HEK293 (cell line): ENCODE results near the gene NMNAT3.

Source experiments
- CTCF ChIA-PET: fragments of 350-600 bp; formaldehyde crosslinking; extraction: SDS; loops from one replicate; lab custom pipeline; 2021; ENCODE audit warnings: antibody characterized with exemption; lab: Yijun Ruan, JAX
- POLR2A ChIA-PET: fragments of 300-600 bp; formaldehyde crosslinking; extraction: SDS; loops from one replicate; lab custom pipeline; 2020; ENCODE audit warnings: antibody characterized with exemption, inconsistent platforms; lab: Yijun Ruan, JAX
- H3K27ac ChIP-seq: fragments of 200-500 bp; sonication (Bioruptor generic); 2 replicates; pipeline ENCODE4 v1.5.1; 2014; ENCODE audit warnings: low read depth, low read length, control low read depth, inconsistent platforms; ENCODE audit errors: extremely low read depth
- H3K36me3 ChIP-seq, 2 experiments: fragments of 200-500 bp in 1 of 2; sonication (Bioruptor generic) in 1 of 2; 1 replicate in 1 of 2; 2 replicates in 1 of 2; pipeline ENCODE4 v1.5.1; 2014 to 2017; ENCODE audit warnings: inconsistent platforms in 2 of 2, low read length in 2 of 2; ENCODE audit not compliant: control insufficient read depth in 2 of 2, insufficient read depth in 1 of 2
- H3K4me1 ChIP-seq: fragments of 200-500 bp; sonication (Bioruptor generic); 2 replicates; pipeline ENCODE4 v1.5.1; 2014; ENCODE audit warnings: mild to moderate bottlenecking, low read length, inconsistent platforms; ENCODE audit not compliant: control insufficient read depth, insufficient read depth
- H3K4me3 ChIP-seq: 2 replicates; pipeline ENCODE4 v1.5.1; 2011; ENCODE audit warnings: low read depth, mild to moderate bottlenecking, control low read depth, low read length, moderate library complexity
- H3K9me3 ChIP-seq: fragments of 200-500 bp; sonication (Bioruptor generic); 2 replicates; pipeline ENCODE4 v1.5.1; 2014; ENCODE audit warnings: low read depth, low read length, inconsistent platforms; ENCODE audit not compliant: control insufficient read depth, insufficient read depth
- BCL11A ChIP-seq: fragments of 450-650 bp; formaldehyde crosslinking; IDR thresholded peaks from 2 replicates; pipeline ENCODE4 v1.5.1; 2016; ENCODE audit warnings: low read depth, missing biosample characterization, missing genetic modification characterization
- HIC1 ChIP-seq: fragments of 450-650 bp; formaldehyde crosslinking; IDR thresholded peaks from 2 replicates; pipeline ENCODE4 v1.5.1; 2016; ENCODE audit warnings: missing biosample characterization, missing genetic modification characterization
- INSM2 ChIP-seq: fragments of 450-650 bp; formaldehyde crosslinking; IDR thresholded peaks from 2 replicates; pipeline ENCODE4 v1.5.1; 2016; ENCODE audit warnings: missing biosample characterization, missing genetic modification characterization
- KLF17 ChIP-seq: fragments of 450-650 bp; formaldehyde crosslinking; IDR thresholded peaks from 2 replicates; pipeline ENCODE4 v1.5.1; 2016; ENCODE audit warnings: missing biosample characterization, missing genetic modification characterization
- OSR2 ChIP-seq: fragments of 450-650 bp; formaldehyde crosslinking; IDR thresholded peaks from 2 replicates; pipeline ENCODE4 v1.5.1; 2016; ENCODE audit warnings: missing biosample characterization, missing genetic modification characterization
- SP3 ChIP-seq: fragments of 450-650 bp; formaldehyde crosslinking; IDR thresholded peaks from 2 replicates; pipeline ENCODE4 v1.5.1; 2016; ENCODE audit warnings: missing biosample characterization, missing genetic modification characterization
- WT1 ChIP-seq: fragments of 450-650 bp; formaldehyde crosslinking; IDR thresholded peaks from 2 replicates; pipeline ENCODE4 v1.5.1; 2016; ENCODE audit warnings: missing biosample characterization, missing genetic modification characterization
- ZEB2 ChIP-seq: fragments of 450-650 bp; formaldehyde crosslinking; IDR thresholded peaks from 2 replicates; pipeline ENCODE4 v1.5.1; 2016; ENCODE audit warnings: missing biosample characterization, missing genetic modification characterization
- ZIC2 ChIP-seq: fragments of 450-650 bp; formaldehyde crosslinking; IDR thresholded peaks from 2 replicates; pipeline ENCODE4 v1.5.1; 2016; ENCODE audit warnings: missing biosample characterization, missing genetic modification characterization
- ZNF155 ChIP-seq: fragments of 450-650 bp; formaldehyde crosslinking; IDR thresholded peaks from 2 replicates; pipeline ENCODE4 v1.5.1; 2016; ENCODE audit warnings: missing biosample characterization, missing genetic modification characterization
- ZNF548 ChIP-seq: fragments of 450-650 bp; formaldehyde crosslinking; IDR thresholded peaks from 2 replicates; pipeline ENCODE4 v1.5.1; 2016; ENCODE audit warnings: missing biosample characterization, missing genetic modification characterization
- ZNF645 ChIP-seq: fragments of 450-650 bp; formaldehyde crosslinking; IDR thresholded peaks from 2 replicates; pipeline ENCODE4; 2016; ENCODE audit warnings: missing biosample characterization, missing genetic modification characterization
- ZNF776 ChIP-seq: fragments of 450-650 bp; formaldehyde crosslinking; IDR thresholded peaks from 2 replicates; pipeline ENCODE4 v1.5.0; 2017; ENCODE audit warnings: missing biosample characterization, missing genetic modification characterization, borderline replicate concordance
- ZNF792 ChIP-seq: fragments of 450-650 bp; formaldehyde crosslinking; IDR thresholded peaks from 2 replicates; pipeline ENCODE4 v1.5.1; 2016; ENCODE audit warnings: missing biosample characterization, missing genetic modification characterization

Gene NMNAT3

GRCh38 chr3:139533781-139534454 is 143.9 kb downstream of the NMNAT3 start (continued):
- no peak; the same call in 1 of the 2 replicates for TF ChIP-seq SP3 (tag by site-specific recombination)
- TF ChIP-seq BCL11A (tag by site-specific recombination): no peak
- TF ChIP-seq HIC1 (tag by site-specific recombination): no peak
- TF ChIP-seq ZNF548: no peak

- Histone ChIP-seq H3K27ac (peak overlapping the region; percentile 97), H3K4me3 (no peak overlapping the region), H3K4me1 (peaks cover 24% of the 10 kb centered on the region), H3K9me3 (no peaks in the 10 kb centered on the region), H3K36me3 (no peaks in the 10 kb centered on the region)
- TF ChIP-seq ZNF792 (tag by site-specific recombination) (no peak), ZNF776 (tag by site-specific recombination) (no peak)
- ChIA-PET CTCF (interaction anchor here (0.7 kb wide), 1 partner anchor 15 kb away, joined by 3 read pairs; no protein-coding TSS in a partner anchor), POLR2A (interaction anchor here (1.3 kb wide), 1 partner anchor 10 kb away, joined by 4 read pairs; no protein-coding TSS in a partner anchor)
Measured at GRCh38 chr3:139532976-139533375, 144.8 kb downstream of the NMNAT3 start.

- H3K4me3 ChIP-seq: no peak overlapping the region
- no peaks in the 10 kb centered on the region for H3K9me3 ChIP-seq
- no peak overlapping the region for H3K27ac ChIP-seq
- H3K36me3 ChIP-seq: no peaks in the 10 kb centered on the region
- CTCF ChIA-PET: interaction anchor here (1.3 kb wide), 1 partner anchor 10 kb away, joined by 5 read pairs; no protein-coding TSS in a partner anchor
- POLR2A ChIA-PET: no interaction called here
- TF ChIP-seq ZNF645 (tag by site-specific recombination): no peak
- TF ChIP-seq ZIC2 (tag by site-specific recombination): peak; percentile 81
- H3K4me1 ChIP-seq: peaks cover 17% of the 10 kb centered on the region
Measured at GRCh38 chr3:139530717-139531116, 147.1 kb downstream of the NMNAT3 start.

- Histone ChIP-seq H3K27ac (no peak overlapping the region), H3K4me1 (peaks cover 9% of the 10 kb centered on the region), H3K9me3 (no peaks in the 10 kb centered on the region), H3K36me3 (no peaks in the 10 kb centered on the region), H3K4me3 (no peak overlapping the region)
- CTCF ChIA-PET: interaction anchor here (1.9 kb wide), 1 partner anchor 9 kb away, joined by 5 read pairs; no protein-coding TSS in a partner anchor
- POLR2A ChIA-PET: no interaction called here
- TF ChIP-seq ZNF155 (tag by site-specific recombination) (no peak), INSM2 (tag by site-specific recombination) (no peak), SP3 (tag by site-specific recombination) (no peak), OSR2 (peak; percentile 60; the same call in 1 of the 2 replicates), KLF17 (tag by site-specific recombination) (peak; percentile 57; the same call in 1 of the 2 replicates), WT1 (tag by site-specific recombination) (peak; percentile 99), ZNF776 (tag by site-specific recombination) (no peak), ZEB2 (tag by site-specific recombination) (0 out of 2 replicates have a peak, but pooled peaks have one; percentile 27)
Measured at GRCh38 chr3:139529662-139530061, 148.1 kb downstream of the NMNAT3 start.
